ENCODE data around the gene CARD10.
A peak's percentile ranks its signal among the peaks of the same experiment; 100 is the strongest.

Gene CARD10

DNA sequence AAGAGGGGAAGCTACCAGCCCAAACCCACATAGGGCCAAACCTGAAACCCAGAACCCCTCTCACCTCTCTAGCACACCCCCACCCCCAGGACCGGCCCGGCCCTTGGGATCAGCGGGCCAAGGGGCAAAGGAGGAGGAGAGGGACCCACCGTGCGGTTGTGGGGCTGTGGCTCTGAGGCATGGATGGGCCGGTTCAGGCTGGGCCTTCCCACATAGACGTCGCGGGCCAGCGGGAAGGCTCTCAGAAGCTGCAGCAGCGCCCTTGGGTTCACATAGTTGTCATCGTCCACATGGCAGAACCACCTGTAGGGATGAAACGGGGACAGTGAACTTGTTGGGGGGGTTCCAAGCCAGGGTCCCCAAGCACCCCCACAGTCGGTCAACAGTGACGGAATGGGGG, 40.0 kb downstream of the CARD10 start:
- no peak overlapping the region for H3K4me3 ChIP-seq (ENCODE audit: low read length)
- TF ChIP-seq, protein P1, sequence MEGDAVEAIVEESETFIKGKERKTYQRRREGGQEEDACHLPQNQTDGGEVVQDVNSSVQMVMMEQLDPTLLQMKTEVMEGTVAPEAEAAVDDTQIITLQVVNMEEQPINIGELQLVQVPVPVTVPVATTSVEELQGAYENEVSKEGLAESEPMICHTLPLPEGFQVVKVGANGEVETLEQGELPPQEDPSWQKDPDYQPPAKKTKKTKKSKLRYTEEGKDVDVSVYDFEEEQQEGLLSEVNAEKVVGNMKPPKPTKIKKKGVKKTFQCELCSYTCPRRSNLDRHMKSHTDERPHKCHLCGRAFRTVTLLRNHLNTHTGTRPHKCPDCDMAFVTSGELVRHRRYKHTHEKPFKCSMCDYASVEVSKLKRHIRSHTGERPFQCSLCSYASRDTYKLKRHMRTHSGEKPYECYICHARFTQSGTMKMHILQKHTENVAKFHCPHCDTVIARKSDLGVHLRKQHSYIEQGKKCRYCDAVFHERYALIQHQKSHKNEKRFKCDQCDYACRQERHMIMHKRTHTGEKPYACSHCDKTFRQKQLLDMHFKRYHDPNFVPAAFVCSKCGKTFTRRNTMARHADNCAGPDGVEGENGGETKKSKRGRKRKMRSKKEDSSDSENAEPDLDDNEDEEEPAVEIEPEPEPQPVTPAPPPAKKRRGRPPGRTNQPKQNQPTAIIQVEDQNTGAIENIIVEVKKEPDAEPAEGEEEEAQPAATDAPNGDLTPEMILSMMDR (conservative IDR thresholded peaks at IDR 0.05; ENCODE audit: low read length), result no peak
- no peak for DNase-seq (ENCODE audit: low read depth)

DNA sequence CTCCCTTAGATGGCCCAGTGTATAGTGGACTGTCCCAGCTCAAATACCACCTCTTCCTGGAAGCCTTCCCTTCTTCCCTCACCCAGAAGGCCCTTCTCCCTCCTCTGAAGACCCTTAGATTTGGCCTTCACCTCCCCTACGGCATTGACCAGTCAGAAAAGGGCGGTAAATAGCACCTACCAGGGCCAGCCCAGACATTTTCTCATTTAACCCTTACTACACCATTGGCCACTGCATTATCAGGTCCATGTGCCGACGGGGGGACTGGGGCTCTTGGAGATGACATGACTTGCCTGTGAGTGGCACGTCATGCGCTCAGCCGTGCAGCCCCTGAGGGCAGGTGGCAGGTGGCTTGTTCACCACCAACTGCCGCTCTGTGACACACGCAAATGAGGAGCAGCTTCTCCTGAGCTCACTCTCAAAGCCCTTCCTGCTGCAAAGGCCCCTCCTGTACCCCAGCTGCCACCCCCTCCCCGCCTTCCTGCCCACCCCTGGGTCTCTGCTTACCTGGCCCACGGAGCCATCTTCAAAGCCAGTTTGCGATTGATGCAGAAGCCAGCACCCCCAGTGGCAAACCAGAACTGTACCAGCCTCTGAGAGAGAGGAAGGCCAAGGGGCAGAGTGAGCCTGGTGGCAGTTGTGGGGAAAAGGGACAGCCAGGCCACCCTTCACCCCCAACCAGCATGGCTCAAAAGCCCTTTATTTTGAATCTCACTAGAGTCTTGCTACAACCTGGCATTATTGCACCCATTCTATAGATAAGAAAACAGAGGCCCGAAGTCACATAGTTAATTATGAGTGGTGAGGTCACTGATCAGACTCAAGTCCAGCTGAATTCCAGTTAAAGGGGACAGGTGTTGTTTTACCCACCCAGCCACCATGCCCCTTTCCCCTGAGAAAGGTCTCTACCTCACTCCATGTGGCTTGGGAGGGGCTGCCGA, 42.6 kb downstream of the CARD10 start:
- no peak for DNase-seq (ENCODE audit: low read depth)
- no peak overlapping the region for H3K4me3 ChIP-seq (ENCODE audit: low read length)
- TF ChIP-seq, protein P1 (conservative IDR thresholded peaks at IDR 0.05; ENCODE audit: low read length), result no peak

DNA sequence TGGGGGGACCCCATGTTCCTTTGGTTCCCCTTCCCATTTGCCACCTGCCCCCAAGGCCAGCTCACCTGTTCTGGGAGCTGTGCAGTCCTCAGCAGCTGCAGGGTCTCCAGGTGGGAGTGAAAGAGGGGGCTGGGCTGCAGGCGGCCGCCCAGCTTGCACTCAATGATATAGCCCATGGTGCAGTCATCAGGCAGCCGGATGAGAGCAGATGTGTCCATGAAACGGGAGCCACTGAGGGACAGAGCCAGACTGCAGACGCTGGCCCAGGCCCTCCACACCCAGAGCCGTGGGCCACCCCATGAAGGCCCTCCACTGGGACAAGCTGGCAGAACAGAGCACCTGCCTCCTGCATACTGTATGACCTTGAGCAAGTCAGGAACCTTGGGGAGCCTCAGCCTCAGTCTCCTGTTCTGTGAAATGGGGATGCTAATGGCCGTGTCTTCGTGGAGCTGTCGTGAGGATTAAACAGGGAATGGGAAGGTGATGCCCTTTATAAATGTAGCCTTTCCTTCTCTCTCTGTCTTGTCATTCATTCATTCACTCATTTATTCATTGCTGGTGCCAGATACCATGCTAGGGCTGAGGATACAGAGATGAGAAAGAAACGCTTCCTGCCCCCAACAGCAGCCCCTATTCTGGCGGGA, 44.6 kb downstream of the CARD10 start:
- TF ChIP-seq, protein P1 (conservative IDR thresholded peaks at IDR 0.05; ENCODE audit: low read length), result no peak
- DNase-seq (ENCODE audit: low read depth), result no peak
- H3K4me3 ChIP-seq (ENCODE audit: low read length), result no peak overlapping the region

DNA sequence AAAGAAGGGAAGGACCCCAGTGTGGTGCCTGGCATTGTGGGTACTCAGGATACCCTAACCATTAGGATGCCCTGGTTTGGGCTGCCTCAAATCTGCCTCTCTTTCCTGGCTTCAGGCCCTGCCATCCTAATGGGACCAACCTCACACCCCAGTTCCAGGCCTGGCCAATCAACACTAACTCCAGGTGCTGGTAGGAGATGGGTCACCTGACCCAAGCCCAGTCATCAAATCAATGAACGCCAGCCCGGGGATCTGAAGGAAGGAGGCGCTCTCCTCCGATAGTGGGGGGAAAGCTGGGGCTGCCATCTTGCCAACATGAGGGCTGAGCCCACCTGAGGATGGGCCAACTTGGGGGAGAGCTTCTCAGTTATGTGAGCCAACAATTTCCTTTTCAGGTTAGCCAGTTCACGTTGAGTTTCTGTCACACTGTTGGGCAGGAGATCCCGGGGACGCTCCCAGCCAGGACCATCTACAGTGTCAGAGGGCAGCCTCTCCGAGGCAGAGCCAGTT, 45.7 kb downstream of the CARD10 start:
- TF ChIP-seq, protein P1 (conservative IDR thresholded peaks at IDR 0.05; ENCODE audit: low read length), result no peak

DNA sequence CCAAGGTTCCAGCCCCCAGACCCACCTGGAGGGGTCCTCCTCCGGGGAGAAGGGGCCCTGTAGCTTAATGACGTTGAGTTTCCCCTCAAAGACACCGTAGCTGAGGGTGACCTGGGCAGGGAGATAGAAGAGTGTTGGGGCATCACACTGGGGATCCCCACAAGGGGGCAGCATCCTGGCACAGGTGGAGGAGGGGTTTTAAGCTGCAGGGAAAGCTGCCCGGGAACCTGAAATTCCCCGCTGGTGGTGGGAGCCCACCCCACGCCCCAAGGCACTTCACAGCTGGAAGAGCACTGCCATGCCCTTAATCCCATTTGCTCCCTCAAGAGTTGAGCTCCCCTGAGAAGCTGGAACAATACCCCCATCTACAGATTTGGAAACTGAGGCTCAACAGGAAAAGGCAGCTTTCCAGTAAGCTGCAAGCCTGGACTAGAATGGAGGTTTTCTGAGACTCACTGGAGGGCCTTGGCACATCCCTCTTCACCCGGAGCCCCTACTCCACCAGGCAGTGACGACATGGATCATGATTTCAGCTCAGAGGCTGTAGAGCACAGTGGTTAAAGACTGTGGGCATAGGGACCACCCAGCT, 46.7 kb downstream of the CARD10 start:
- H3K4me3 ChIP-seq (ENCODE audit: low read length), result no peak overlapping the region
- DNase-seq (ENCODE audit: low read depth), result peak; percentile 12
- TF ChIP-seq, protein P1 (conservative IDR thresholded peaks at IDR 0.05; ENCODE audit: low read length), result peak; percentile 54

More for the DNA sequence above, 45.7 kb downstream of the CARD10 start:
- no peak for DNase-seq (ENCODE audit: low read depth)
- no peak overlapping the region for H3K4me3 ChIP-seq (ENCODE audit: low read length)

DNA sequence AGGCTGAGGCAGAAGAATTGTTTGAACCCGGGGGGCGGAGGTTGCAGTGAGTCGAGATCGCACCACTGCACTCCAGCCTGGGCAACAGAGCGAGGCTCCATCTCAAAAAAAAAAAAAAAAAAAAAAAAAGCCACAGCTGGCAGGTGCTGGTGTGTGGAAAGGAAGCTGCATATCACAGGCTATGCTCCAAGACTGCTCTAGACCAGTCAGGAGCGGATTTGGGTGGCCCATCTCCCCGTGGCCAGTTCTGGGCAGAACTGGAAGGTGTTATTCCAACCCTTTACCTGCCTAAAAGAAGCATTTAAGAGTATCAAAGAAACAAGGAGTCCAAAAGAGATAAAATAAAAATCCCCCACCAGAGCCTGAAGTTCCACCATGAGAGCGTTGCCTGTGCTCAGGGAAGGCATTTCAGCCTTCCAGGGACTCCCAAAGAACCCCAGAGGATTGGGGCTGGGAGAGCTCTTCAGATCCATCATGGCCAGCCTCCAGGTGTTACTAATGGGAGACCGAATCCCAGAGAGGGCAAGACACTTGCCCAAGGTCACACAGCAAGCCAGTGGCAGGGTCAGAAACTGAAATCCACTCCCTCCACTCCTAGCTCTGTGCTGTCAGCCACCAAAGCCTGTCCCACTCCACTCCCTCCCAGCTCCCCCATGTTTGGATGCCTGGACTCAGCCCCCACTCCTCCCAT, 47.3 kb downstream of the CARD10 start:
- TF ChIP-seq, protein P1 (conservative IDR thresholded peaks at IDR 0.05; ENCODE audit: low read length), result no peak
- DNase-seq (ENCODE audit: low read depth), result no peak
- H3K4me3 ChIP-seq (ENCODE audit: low read length), result no peak overlapping the region

Measured in AG10803 (cell line).